Heart left ventricle (tissue), 13 donors: Measurements from ENCODE around the gene RPTOR.

Experiments
- CTCF ChIP-seq, 12 donors: fragments of 200-600 bp; sonication (generic) in 4 of 12; IDR thresholded peaks; one replicate each; pipeline versions ENCODE4 v1.5.0 to v1.8.0; 2018 to 2022; ENCODE audit warnings: antibody characterized with exemption in 12 of 12, mild to moderate bottlenecking in 5 of 12
- POLR2A ChIP-seq, 2 donors: fragments of 450-650 bp; IDR thresholded peaks; one replicate each; pipeline ENCODE4 v1.6.1; 2017; ENCODE audit warnings: antibody characterized with exemption in 2 of 2, mild to moderate bottlenecking in 2 of 2, moderate library complexity in 2 of 2
- donor health status: ischemic (EF 13 %, LVEDD 7.1; RV severe dilation, severe dysfunction).
- donor health status: DM: no; HTN: yes; CAD: no.
- donor health status: DM: no; HTN: no; CAD: no.
- donor health status: ischemic (EF 25% LVEDD 6.9; RV normal size, moderate dysfunction).
- donor health status: ischemic (EF 25% LVEDD 5.7; RV mildly dilated, moderate dysfunction).
- donor health status: ischemic (EF 35%, LVEDD 5.7; RV mildly dilated, moderate dysfunction).
- donor health status: nonischemic (EF 11% LVEDD 7.7; RV severe dilation, severe dysfunction).
- donor health status: DM: yes; HTN: yes; CAD: no.
- donor health status: PGD.
- donor health status: ischemic (EF 29% LVEDD 5.4; RV normal size, mild dysfunction).
- donor health status: nonischemic (EF 23%, LVEDD 6.1; RV moderate dilation, normal function).

- no peak for TF ChIP-seq CTCF (IDR thresholded peaks at IDR 0.05)
- no peak for TF ChIP-seq POLR2A (IDR thresholded peaks at IDR 0.05)
These were observed 135.2 kb downstream of the RPTOR start for GRCh38 chr17:80679816-80680215.
